Hepatocyte (in vitro differentiated cells): ENCODE results near the gene SPAG16. TPM values are rescaled to one million over a fixed set of nuclear protein-coding genes. Genes with fewer than 3 reads are reported as not detected.

Experiments used
- DNase-seq: peaks from one replicate; pipeline ENCODE4 v3.0.0-alpha.2; 2016; ENCODE audit warnings: low spot score
- H2AFZ ChIP-seq: fragments of 200-600 bp; sonication (generic); 2 replicates; pipeline ENCODE4 v1.6.0; 2016; ENCODE audit warnings: antibody characterized with exemption, mild to moderate bottlenecking
- H3K27ac ChIP-seq: fragments of 200-600 bp; sonication (generic); 2 replicates; pipeline ENCODE4 v1.5.1; 2016; ENCODE audit warnings: mild to moderate bottlenecking
- H3K27me3 ChIP-seq: fragments of 200-600 bp; sonication (generic); 2 replicates; pipeline ENCODE4 v1.6.1; 2016
- H3K36me3 ChIP-seq: fragments of 200-600 bp; sonication (generic); replicated peaks from 2 replicates; pipeline ENCODE4 v1.5.1; 2016; ENCODE audit warnings: low read depth; ENCODE audit not compliant: insufficient read depth
- H3K4me1 ChIP-seq: fragments of 200-600 bp; sonication (generic); 2 replicates; pipeline ENCODE4 v1.5.1; 2016; ENCODE audit warnings: mild to moderate bottlenecking, moderate library complexity; ENCODE audit not compliant: insufficient read depth
- H3K4me2 ChIP-seq: fragments of 200-600 bp; sonication (generic); 2 replicates; pipeline ENCODE4 v1.6.0; 2016
- H3K4me3 ChIP-seq: fragments of 200-600 bp; sonication (generic); 2 replicates; pipeline ENCODE4 v1.5.1; 2016; ENCODE audit warnings: mild to moderate bottlenecking
- H3K79me2 ChIP-seq: fragments of 200-600 bp; sonication (generic); 2 replicates; pipeline ENCODE4 v1.6.0; 2017; ENCODE audit warnings: mild to moderate bottlenecking
- H3K9me2 ChIP-seq: fragments of 200-600 bp; sonication (generic); replicated peaks from 2 replicates; pipeline ENCODE4 v1.6.0; 2017; ENCODE audit warnings: mild to moderate bottlenecking; ENCODE audit not compliant: insufficient read depth
- H3K9me3 ChIP-seq: fragments of 200-600 bp; sonication (generic); 2 replicates; pipeline ENCODE4 v1.5.1; 2016; ENCODE audit warnings: low read depth, mild to moderate bottlenecking
- H4K20me1 ChIP-seq: fragments of 200-600 bp; sonication (generic); 2 replicates; pipeline ENCODE4 v1.6.0; 2016; ENCODE audit warnings: mild to moderate bottlenecking; ENCODE audit not compliant: insufficient read depth, poor library complexity, severe bottlenecking
- CTCF ChIP-seq: fragments of 200-600 bp; sonication (generic); IDR thresholded peaks from 2 replicates; pipeline ENCODE4 v1.5.1; 2016; ENCODE audit warnings: antibody characterized with exemption, mild to moderate bottlenecking; ENCODE audit not compliant: poor library complexity
- EZH2 ChIP-seq: fragments of 200-600 bp; sonication (generic); IDR thresholded peaks from 2 replicates; pipeline ENCODE4 v1.6.1; 2016; ENCODE audit warnings: antibody characterized with exemption, mild to moderate bottlenecking, borderline replicate concordance
- EZH2phosphoT487 ChIP-seq: fragments of 200-600 bp; sonication (generic); IDR thresholded peaks from one replicate; pipeline ENCODE4 v1.6.1; 2018; ENCODE audit warnings: antibody characterized with exemption, mild to moderate bottlenecking, low read depth, moderate library complexity; ENCODE audit not compliant: unreplicated experiment, severe bottlenecking
- WGBS: methylation state at CpG from one replicate; pipeline ENCODE4 v1.1.6; 2016; ENCODE audit warnings: low lambda C conversion rate; ENCODE audit errors: missing lambda C conversion rate; 5-methylcytosine and 5-hydroxymethylcytosine counted together
- polyA plus RNA-seq: library from polyadenylated mRNA; unstranded; fragments of >200 nt; fragmentation: Nextera tagmentation; extraction: Ambion mirVana; gene quantifications from 2 replicates; pipeline ENCODE4 v1.2.1, GENCODE V29; 2016
- total RNA-seq: library from RNA; depleted of rRNA; stranded (reverse); fragments of >200 nt; gene quantifications from 2 replicates; pipeline ENCODE4 v1.2.3, GENCODE V29; 2014

SPAG16 gene
- total and polyA plus RNA-seq, 2 experiments from 2014 or later: 52.1 to 56.9 TPM

GRCh38 chr2:213792045-213792444, 507.8 kb downstream of the SPAG16 start:
- Histone ChIP-seq H3K4me2 (no peak overlapping the region), H3K4me1 (no peaks in the 10 kb centered on the region), H3K9me2 (no peaks in the 10 kb centered on the region), H3K36me3 (no peaks in the 10 kb centered on the region), H3K27ac (no peak overlapping the region), H2AFZ (no peak overlapping the region), H3K9me3 (no peaks in the 10 kb centered on the region), H3K4me3 (no peak overlapping the region), H3K27me3 (no peaks in the 10 kb centered on the region), H4K20me1 (no peaks in the 10 kb centered on the region), H3K79me2 (no peaks in the 10 kb centered on the region)
- 99% methylated on average over 3 of the region's 3 CpGs for WGBS
- no peak for DNase-seq
- TF ChIP-seq EZH2: no peak
- TF ChIP-seq EZH2phosphoT487: no peak
- no peak for TF ChIP-seq CTCF

DNA sequence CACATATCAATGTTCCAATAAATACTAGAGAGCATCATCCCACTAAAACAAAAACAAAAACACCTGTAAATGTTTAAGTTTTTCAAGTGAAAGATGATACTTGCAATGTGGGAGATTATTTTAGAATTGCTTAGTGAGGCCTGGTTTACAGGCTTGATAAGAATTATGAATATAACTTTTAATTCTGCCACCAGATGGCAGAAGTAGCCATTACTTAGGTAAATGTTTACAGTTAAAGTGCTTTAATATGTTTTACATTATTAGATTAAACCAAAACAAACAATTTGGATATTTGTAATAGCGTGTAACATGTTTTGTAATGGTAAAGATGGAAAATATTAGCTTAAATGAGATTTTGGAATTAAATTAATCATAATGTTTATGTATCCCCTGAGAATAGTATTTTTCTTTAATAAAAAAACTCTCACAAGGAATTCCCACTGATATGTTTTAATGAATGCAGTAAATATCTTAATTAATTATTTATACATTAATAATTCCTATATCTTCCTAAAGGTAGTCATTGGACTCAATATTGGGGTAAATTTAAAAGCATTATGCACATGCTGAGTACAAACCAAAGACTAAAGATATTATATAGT, 522.0 kb downstream of the SPAG16 start:
- Histone ChIP-seq H3K9me2 (no peaks in the 10 kb centered on the region), H3K9me3 (no peaks in the 10 kb centered on the region), H3K4me3 (no peak overlapping the region), H2AFZ (no peak overlapping the region), H3K4me1 (no peaks in the 10 kb centered on the region), H3K79me2 (no peaks in the 10 kb centered on the region), H4K20me1 (no peaks in the 10 kb centered on the region), H3K36me3 (no peaks in the 10 kb centered on the region), H3K27ac (no peak overlapping the region), H3K4me2 (no peak overlapping the region), H3K27me3 (no peaks in the 10 kb centered on the region)
- DNase-seq: peak; percentile 29
- whole genome bisulfite sequencing: 45% methylated on average over 1 of the region's 1 CpG
- no peak for TF ChIP-seq EZH2
- TF ChIP-seq CTCF: peak; percentile 58

DNA sequence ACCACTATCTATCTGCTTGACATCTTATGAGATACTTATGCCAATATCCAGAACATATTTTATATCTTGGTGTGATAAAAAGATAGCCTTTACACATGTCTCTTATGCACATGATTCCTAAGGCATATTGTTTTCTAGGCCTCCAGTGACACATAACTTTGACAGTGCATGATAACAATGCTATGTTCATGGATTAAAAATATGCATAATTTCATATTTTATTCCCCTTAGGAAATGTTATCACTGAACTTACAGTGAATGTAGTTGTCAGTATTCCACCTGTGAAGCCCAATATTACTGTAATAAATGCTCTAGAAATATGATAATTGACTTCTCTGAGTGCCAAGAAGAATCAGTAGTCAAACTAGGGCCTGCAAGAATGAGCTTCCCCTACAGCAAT, 532.3 kb downstream of the SPAG16 start:
- Histone ChIP-seq H3K4me2 (no peak overlapping the region), H3K9me3 (no peaks in the 10 kb centered on the region), H3K4me1 (no peaks in the 10 kb centered on the region), H3K9me2 (no peaks in the 10 kb centered on the region), H3K27me3 (no peaks in the 10 kb centered on the region), H3K27ac (no peak overlapping the region), H3K4me3 (no peak overlapping the region), H2AFZ (no peak overlapping the region), H4K20me1 (no peaks in the 10 kb centered on the region), H3K79me2 (no peaks in the 10 kb centered on the region), H3K36me3 (no peaks in the 10 kb centered on the region)
- no peak for DNase-seq
- TF ChIP-seq CTCF (no peak), EZH2phosphoT487 (no peak), EZH2 (no peak)

- H2AFZ ChIP-seq: no peak overlapping the region
These were observed 534.2 kb downstream of the SPAG16 start for GRCh38 chr2:213818436-213818835.

More at GRCh38 chr2:213818436-213818835, 534.2 kb downstream of the SPAG16 start:
- H3K4me2 ChIP-seq: no peak overlapping the region
- H3K27me3 ChIP-seq: no peaks in the 10 kb centered on the region
- H3K4me1 ChIP-seq: no peaks in the 10 kb centered on the region
- H3K4me3 ChIP-seq: no peak overlapping the region
- H4K20me1 ChIP-seq: no peaks in the 10 kb centered on the region
- TF ChIP-seq EZH2 (no peak), CTCF (no peak), EZH2phosphoT487 (no peak)
- no peaks in the 10 kb centered on the region for H3K9me3 ChIP-seq
- 64% methylated on average over 1 of the region's 1 CpG for WGBS
- no peaks in the 10 kb centered on the region for H3K79me2 ChIP-seq
- H3K27ac ChIP-seq: no peak overlapping the region
- no peak for DNase-seq
- no peaks in the 10 kb centered on the region for H3K9me2 ChIP-seq
- H3K36me3 ChIP-seq: no peaks in the 10 kb centered on the region
